ENCODE results near the gene CFAP410.

DNA sequence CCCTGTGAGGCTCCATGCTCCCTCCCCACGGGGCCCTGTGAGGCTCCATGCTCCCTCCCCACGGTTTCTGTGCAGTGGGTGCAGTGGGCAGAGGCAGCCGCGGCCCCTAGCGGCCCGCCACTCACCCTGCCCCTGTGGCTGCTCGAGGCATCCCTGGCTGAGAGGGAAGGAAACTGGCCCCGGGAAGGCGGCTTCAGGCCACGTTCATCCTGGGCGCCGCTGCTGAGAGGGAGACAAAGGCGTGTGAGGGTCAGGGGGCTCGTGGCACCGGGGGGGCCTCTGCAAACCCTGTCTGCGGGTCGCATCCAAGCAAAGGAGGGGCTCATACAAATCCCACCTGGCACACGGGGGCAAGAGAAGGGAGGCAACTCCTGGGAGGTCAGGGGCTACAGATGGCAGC, 8.5 kb downstream of the CFAP410 start:
- TF ChIP-seq EZH2 (IDR thresholded peaks at IDR 0.05; ENCODE audit: insufficient read depth, poor library complexity, severe bottlenecking): no peak
- no peak for TF ChIP-seq EZH2phosphoT487 (IDR thresholded peaks at IDR 0.05; ENCODE audit: insufficient read depth, low read depth)
